ENCODE results near the gene KLC4.

Gene KLC4

DNA sequence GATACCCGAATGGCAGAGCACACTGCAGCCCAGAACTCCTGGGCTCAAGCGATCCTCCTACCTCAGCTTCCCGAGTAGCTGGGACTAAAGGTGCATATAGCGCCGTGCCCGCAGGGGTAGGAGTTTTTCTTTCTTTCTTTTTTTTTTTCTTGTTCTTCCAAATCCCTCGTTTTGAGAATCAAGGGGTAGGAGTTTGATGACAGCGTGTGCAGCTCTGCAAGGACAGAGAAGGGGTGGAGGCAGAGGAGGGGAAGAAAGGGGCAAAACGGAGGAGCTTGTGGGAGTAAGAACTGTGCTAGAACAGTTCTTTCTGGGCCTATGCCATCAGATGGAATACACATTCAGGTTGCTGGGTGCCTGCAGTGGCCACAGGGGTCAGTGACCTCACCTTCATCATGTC, 22.7 kb upstream of the KLC4 start:
- H3K4me3 ChIP-seq (ENCODE audit: low read depth in 1 of 2, low read length in 2 of 2) = no peak overlapping the region
- H3K4me2 ChIP-seq (ENCODE audit: insufficient read depth, low read length) = no peak overlapping the region
- H3K79me2 ChIP-seq (ENCODE audit: insufficient read depth, low read length) = no peaks in the 10 kb centered on the region
- H3K27ac ChIP-seq (ENCODE audit: low read length) = no peak overlapping the region
- no peak for TF ChIP-seq EZH2 (IDR thresholded peaks at IDR 0.05; ENCODE audit: borderline replicate concordance, low read depth, low read length, severe bottlenecking)
- TF ChIP-seq, protein P1, sequence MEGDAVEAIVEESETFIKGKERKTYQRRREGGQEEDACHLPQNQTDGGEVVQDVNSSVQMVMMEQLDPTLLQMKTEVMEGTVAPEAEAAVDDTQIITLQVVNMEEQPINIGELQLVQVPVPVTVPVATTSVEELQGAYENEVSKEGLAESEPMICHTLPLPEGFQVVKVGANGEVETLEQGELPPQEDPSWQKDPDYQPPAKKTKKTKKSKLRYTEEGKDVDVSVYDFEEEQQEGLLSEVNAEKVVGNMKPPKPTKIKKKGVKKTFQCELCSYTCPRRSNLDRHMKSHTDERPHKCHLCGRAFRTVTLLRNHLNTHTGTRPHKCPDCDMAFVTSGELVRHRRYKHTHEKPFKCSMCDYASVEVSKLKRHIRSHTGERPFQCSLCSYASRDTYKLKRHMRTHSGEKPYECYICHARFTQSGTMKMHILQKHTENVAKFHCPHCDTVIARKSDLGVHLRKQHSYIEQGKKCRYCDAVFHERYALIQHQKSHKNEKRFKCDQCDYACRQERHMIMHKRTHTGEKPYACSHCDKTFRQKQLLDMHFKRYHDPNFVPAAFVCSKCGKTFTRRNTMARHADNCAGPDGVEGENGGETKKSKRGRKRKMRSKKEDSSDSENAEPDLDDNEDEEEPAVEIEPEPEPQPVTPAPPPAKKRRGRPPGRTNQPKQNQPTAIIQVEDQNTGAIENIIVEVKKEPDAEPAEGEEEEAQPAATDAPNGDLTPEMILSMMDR (IDR thresholded peaks at IDR 0.05; ENCODE audit: borderline replicate concordance, extremely low read depth, low read length, poor library complexity, severe bottlenecking) = no peak
- H3K4me1 ChIP-seq (ENCODE audit: insufficient read depth, low read length) = no peaks in the 10 kb centered on the region
- H3K9ac ChIP-seq (ENCODE audit: low read depth, low read length) = no peak overlapping the region
- H4K20me1 ChIP-seq (ENCODE audit: insufficient read depth, low read length) = no peaks in the 10 kb centered on the region; the same call in 1 of the 2 replicates
- H3K27me3 ChIP-seq (ENCODE audit: insufficient read depth, low read length, poor library complexity) = no peaks in the 10 kb centered on the region
- ATAC-seq (ENCODE audit: insufficient read depth, low read depth) (no peak), DNase-seq (no peak)
- no peak overlapping the region for H2AFZ ChIP-seq (ENCODE audit: low read depth, low read length)
- H3K9me3 ChIP-seq (ENCODE audit: insufficient read depth, low read length, severe bottlenecking) = no peaks in the 10 kb centered on the region
- peaks cover 71% of the 10 kb centered on the region for H3K36me3 ChIP-seq (ENCODE audit: insufficient read depth, low read length)

DNA sequence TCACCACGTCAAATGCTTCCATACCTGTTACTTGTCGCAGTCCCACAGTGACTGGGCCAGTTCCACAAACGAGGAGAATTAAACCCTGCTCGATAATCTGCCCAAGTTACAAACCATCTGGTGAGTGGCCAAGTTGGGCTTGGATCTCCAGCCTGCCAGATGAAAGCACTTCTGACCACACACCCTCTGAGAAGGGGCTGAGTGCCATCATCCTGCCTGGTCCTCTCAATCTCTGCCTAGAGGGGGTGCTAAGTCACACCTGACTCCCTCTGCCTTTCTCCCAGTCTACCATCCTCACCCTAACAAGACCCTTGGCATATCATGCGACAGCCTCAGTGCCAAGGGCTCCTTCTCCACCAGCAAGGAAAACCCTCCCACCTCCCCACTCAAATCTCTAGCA, 22.2 kb upstream of the KLC4 start:
- Histone ChIP-seq H3K27me3 (ENCODE audit: insufficient read depth, low read length, poor library complexity) (no peaks in the 10 kb centered on the region), H3K4me1 (ENCODE audit: insufficient read depth, low read length) (no peaks in the 10 kb centered on the region), H4K20me1 (ENCODE audit: insufficient read depth, low read length) (no peaks in the 10 kb centered on the region; the same call in 1 of the 2 replicates), H3K4me2 (ENCODE audit: insufficient read depth, low read length) (no peak overlapping the region), H3K9me3 (ENCODE audit: insufficient read depth, low read length, severe bottlenecking) (no peaks in the 10 kb centered on the region), H2AFZ (ENCODE audit: low read depth, low read length) (no peak overlapping the region), H3K27ac (ENCODE audit: low read length) (no peak overlapping the region), H3K9ac (ENCODE audit: low read depth, low read length) (no peak overlapping the region), H3K79me2 (ENCODE audit: insufficient read depth, low read length) (no peaks in the 10 kb centered on the region), H3K36me3 (ENCODE audit: insufficient read depth, low read length) (peaks cover 66% of the 10 kb centered on the region), H3K4me3 (ENCODE audit: low read depth in 1 of 2, low read length in 2 of 2) (no peak overlapping the region)
- ATAC-seq (ENCODE audit: insufficient read depth, low read depth) (no peak), DNase-seq (no peak)
- TF ChIP-seq EZH2 (IDR thresholded peaks at IDR 0.05; ENCODE audit: borderline replicate concordance, low read depth, low read length, severe bottlenecking) = no peak
- TF ChIP-seq, protein P1 (IDR thresholded peaks at IDR 0.05; ENCODE audit: borderline replicate concordance, extremely low read depth, low read length, poor library complexity, severe bottlenecking) = no peak

DNA sequence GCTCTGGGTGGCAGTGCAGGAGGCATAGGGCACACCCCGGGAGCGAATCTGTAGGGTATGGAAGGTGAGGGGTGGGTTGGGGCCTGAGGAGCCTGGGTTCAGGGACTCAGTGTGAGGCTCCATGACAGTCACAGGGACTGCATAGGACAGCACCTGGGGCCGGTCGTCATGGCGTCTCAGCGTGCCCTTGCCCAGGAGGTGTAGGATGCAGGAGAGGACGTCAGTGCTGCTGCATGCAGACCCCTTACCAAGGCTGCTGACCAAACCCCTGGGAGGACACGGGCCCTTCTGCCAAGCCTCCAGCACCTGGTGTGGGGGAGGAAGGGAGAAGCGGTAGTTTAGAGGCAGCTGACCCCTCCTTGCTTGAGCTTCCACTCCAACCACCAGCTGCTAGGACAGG, 21.7 kb upstream of the KLC4 start:
- Histone ChIP-seq H4K20me1 (ENCODE audit: insufficient read depth, low read length) (no peaks in the 10 kb centered on the region; the same call in 1 of the 2 replicates), H3K9ac (ENCODE audit: low read depth, low read length) (no peak overlapping the region), H3K79me2 (ENCODE audit: insufficient read depth, low read length) (no peaks in the 10 kb centered on the region), H3K36me3 (ENCODE audit: insufficient read depth, low read length) (peaks cover 63% of the 10 kb centered on the region), H3K9me3 (ENCODE audit: insufficient read depth, low read length, severe bottlenecking) (no peaks in the 10 kb centered on the region), H3K27me3 (ENCODE audit: insufficient read depth, low read length, poor library complexity) (no peaks in the 10 kb centered on the region), H2AFZ (ENCODE audit: low read depth, low read length) (no peak overlapping the region), H3K4me2 (ENCODE audit: insufficient read depth, low read length) (no peak overlapping the region), H3K4me3 (ENCODE audit: low read depth in 1 of 2, low read length in 2 of 2) (no peak overlapping the region), H3K4me1 (ENCODE audit: insufficient read depth, low read length) (no peaks in the 10 kb centered on the region), H3K27ac (ENCODE audit: low read length) (no peak overlapping the region)
- no peak for ATAC-seq (ENCODE audit: insufficient read depth, low read depth)
- DNase-seq = no peak
- TF ChIP-seq, protein P1 (IDR thresholded peaks at IDR 0.05; ENCODE audit: borderline replicate concordance, extremely low read depth, low read length, poor library complexity, severe bottlenecking) = no peak
- no peak for TF ChIP-seq EZH2 (IDR thresholded peaks at IDR 0.05; ENCODE audit: borderline replicate concordance, low read depth, low read length, severe bottlenecking)

DNA sequence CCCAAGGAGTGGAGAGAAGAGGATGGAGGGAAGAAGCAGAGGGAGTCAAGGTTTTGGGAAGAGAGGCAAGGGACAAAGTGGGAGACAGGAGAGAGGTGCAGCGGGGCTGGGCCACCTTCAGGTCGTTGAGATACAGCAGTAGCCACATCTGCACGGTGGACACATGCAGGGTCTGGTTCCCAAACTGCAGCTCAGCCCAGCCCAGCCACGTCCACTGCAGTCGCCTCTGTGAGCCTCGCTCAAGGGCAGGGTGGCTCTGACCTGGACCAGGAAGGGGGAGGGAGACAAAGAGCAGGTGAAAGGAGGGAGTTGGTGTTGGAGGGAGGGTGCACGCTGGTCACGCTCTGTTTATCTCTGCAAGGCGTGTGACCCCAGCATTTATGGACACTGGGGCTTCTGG, 20.7 kb upstream of the KLC4 start:
- H3K36me3 ChIP-seq (ENCODE audit: insufficient read depth, low read length) = peaks cover 68% of the 10 kb centered on the region
- H3K27me3 ChIP-seq (ENCODE audit: insufficient read depth, low read length, poor library complexity) = no peaks in the 10 kb centered on the region
- no peaks in the 10 kb centered on the region for H3K79me2 ChIP-seq (ENCODE audit: insufficient read depth, low read length)
- TF ChIP-seq, protein P1 (IDR thresholded peaks at IDR 0.05; ENCODE audit: borderline replicate concordance, extremely low read depth, low read length, poor library complexity, severe bottlenecking) = no peak
- TF ChIP-seq EZH2 (IDR thresholded peaks at IDR 0.05; ENCODE audit: borderline replicate concordance, low read depth, low read length, severe bottlenecking) = no peak
- H3K4me3 ChIP-seq (ENCODE audit: low read depth in 1 of 2, low read length in 2 of 2) = no peak overlapping the region
- no peaks in the 10 kb centered on the region for H3K4me1 ChIP-seq (ENCODE audit: insufficient read depth, low read length)
- no peak overlapping the region for H3K27ac ChIP-seq (ENCODE audit: low read length)
- ATAC-seq (ENCODE audit: insufficient read depth, low read depth) (no peak), DNase-seq (no peak)
- no peaks in the 10 kb centered on the region; the same call in 1 of the 2 replicates for H4K20me1 ChIP-seq (ENCODE audit: insufficient read depth, low read length)
- no peaks in the 10 kb centered on the region for H3K9me3 ChIP-seq (ENCODE audit: insufficient read depth, low read length, severe bottlenecking)
- no peak overlapping the region for H3K4me2 ChIP-seq (ENCODE audit: insufficient read depth, low read length)
- no peak overlapping the region for H3K9ac ChIP-seq (ENCODE audit: low read depth, low read length)
- no peak overlapping the region for H2AFZ ChIP-seq (ENCODE audit: low read depth, low read length)
